Measurements from ENCODE around the gene FUT6. TPM values are rescaled to one million over a fixed set of nuclear protein-coding genes. Genes with fewer than 3 reads are reported as not detected.
"Not testable (repeated sequence)": the region's sequence is repeated elsewhere in the genome, so short reads cannot be mapped to it uniquely, and the experiment has no call there.

The FUT6 gene
- total RNA-seq, 1 donor from 2014 or later: not detected

DNA sequence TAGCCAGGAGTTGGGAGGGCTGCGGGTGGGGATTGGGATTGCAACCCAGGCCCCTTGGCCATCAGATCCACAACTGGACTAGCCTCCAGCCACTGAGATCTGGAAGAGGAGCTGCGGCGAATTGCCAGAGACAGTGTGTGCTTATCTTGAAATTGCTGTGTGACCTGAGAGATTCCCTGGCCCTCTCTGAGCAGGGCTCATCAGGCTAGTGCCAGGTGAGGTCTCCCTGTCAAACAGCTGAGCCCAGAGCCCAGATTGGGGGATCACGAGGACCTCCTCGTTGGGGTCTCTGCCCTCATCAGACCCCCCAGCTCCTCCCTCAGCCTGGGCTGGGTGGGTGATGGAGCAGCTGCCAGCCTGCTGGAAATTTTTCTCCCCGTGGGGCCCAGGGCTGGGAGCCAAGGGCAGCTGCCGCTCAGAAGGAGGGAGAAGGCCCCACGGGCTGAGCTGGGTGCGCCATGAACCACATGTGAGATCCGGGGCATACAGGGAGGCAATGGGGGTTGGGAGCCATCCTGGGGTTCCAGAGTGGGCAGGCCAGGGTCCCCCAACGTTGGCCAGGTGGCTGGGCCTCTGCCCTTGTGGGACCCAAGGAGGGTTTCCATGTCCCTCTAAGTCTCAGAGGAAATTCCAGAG lies 23.6 kb upstream of the FUT6 start:
- H3K9me3 Mint-ChIP-seq (ENCODE audit: low read depth): no peaks in the 10 kb centered on the region
- TF ChIP-seq, protein P1, sequence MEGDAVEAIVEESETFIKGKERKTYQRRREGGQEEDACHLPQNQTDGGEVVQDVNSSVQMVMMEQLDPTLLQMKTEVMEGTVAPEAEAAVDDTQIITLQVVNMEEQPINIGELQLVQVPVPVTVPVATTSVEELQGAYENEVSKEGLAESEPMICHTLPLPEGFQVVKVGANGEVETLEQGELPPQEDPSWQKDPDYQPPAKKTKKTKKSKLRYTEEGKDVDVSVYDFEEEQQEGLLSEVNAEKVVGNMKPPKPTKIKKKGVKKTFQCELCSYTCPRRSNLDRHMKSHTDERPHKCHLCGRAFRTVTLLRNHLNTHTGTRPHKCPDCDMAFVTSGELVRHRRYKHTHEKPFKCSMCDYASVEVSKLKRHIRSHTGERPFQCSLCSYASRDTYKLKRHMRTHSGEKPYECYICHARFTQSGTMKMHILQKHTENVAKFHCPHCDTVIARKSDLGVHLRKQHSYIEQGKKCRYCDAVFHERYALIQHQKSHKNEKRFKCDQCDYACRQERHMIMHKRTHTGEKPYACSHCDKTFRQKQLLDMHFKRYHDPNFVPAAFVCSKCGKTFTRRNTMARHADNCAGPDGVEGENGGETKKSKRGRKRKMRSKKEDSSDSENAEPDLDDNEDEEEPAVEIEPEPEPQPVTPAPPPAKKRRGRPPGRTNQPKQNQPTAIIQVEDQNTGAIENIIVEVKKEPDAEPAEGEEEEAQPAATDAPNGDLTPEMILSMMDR (IDR thresholded peaks at IDR 0.05; ENCODE audit: unreplicated experiment): no peak
- no peak overlapping the region for H3K4me3 Mint-ChIP-seq (ENCODE audit: low read depth)
- no peak for DNase-seq (ENCODE audit: low spot score, unreplicated experiment)
- H3K27ac Mint-ChIP-seq: no peak overlapping the region
- H3K36me3 Mint-ChIP-seq (ENCODE audit: insufficient read depth): no peaks in the 10 kb centered on the region
- H3K4me1 Mint-ChIP-seq (ENCODE audit: low read depth): no peaks in the 10 kb centered on the region
- peaks cover 22% of the 10 kb centered on the region for H3K27me3 Mint-ChIP-seq

DNA sequence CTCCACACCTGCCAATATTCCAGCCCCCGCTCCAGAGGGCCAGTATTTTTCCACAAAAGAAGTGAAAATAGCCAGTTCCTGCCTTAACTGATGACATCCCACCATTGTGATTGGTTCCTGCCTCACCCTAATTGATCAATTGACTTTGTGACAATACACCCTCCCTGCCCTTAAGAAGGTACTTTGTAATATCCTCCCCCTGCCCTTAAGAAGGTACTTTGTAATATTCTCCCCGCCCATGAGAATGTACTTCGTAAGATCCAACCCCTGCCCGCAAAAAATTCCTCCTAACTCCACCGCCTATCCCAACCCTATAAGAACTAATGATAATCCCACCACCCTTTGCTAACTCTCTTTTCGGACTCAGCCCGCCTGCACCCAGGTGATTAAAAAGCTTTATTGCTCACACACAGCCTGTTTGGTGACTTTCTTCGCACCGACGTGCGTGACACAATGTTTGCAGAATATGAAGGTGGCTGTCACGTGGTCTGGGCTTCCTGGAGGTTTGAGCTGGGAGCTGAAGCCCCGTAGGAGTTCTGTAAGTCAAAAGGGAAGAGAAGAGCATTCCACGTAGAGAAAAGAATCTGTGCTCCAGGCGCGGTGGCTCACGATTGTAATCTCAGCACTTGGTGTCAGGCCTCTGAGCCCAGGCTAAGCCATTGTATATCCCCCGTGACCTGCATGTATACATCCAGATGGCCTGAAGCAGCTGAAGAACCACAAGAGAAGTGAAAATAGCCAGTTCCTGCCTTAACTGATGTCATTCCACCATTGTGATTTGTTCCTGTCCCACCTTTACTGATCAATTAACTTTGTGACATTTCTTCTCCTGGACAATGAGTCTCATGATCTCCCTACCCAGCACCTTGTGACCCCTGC lies 17.9 kb upstream of the FUT6 start:
- no peak for DNase-seq (ENCODE audit: low spot score, unreplicated experiment)
- no peaks in the 10 kb centered on the region for H3K9me3 Mint-ChIP-seq (ENCODE audit: low read depth)
- H3K4me1 Mint-ChIP-seq (ENCODE audit: low read depth): no peaks in the 10 kb centered on the region
- no peaks in the 10 kb centered on the region for H3K36me3 Mint-ChIP-seq (ENCODE audit: insufficient read depth)
- TF ChIP-seq, protein P1 (IDR thresholded peaks at IDR 0.05; ENCODE audit: unreplicated experiment): no peak
- no peak overlapping the region for H3K27ac Mint-ChIP-seq
- no peak overlapping the region for H3K4me3 Mint-ChIP-seq (ENCODE audit: low read depth)
- H3K27me3 Mint-ChIP-seq: peaks cover 23% of the 10 kb centered on the region

- H3K4me3 Mint-ChIP-seq (ENCODE audit: low read depth); H3K9me3 Mint-ChIP-seq (ENCODE audit: low read depth); H3K27ac Mint-ChIP-seq; DNase-seq (ENCODE audit: low spot score, unreplicated experiment); H3K4me1 Mint-ChIP-seq (ENCODE audit: low read depth); H3K36me3 Mint-ChIP-seq (ENCODE audit: insufficient read depth): not testable (repeated sequence)
- H3K27me3 Mint-ChIP-seq: peaks cover 23% of the 10 kb centered on the region
Observed at GRCh38 chr19:5855151-5855550, 15.6 kb upstream of the FUT6 start.

- H3K27ac Mint-ChIP-seq; H3K9me3 Mint-ChIP-seq (ENCODE audit: low read depth); H3K4me3 Mint-ChIP-seq (ENCODE audit: low read depth); H3K36me3 Mint-ChIP-seq (ENCODE audit: insufficient read depth); DNase-seq (ENCODE audit: low spot score, unreplicated experiment); H3K4me1 Mint-ChIP-seq (ENCODE audit: low read depth): not testable (repeated sequence)
- peaks cover 20% of the 10 kb centered on the region for H3K27me3 Mint-ChIP-seq
Observed at GRCh38 chr19:5854121-5854520, 14.6 kb upstream of the FUT6 start.

DNA sequence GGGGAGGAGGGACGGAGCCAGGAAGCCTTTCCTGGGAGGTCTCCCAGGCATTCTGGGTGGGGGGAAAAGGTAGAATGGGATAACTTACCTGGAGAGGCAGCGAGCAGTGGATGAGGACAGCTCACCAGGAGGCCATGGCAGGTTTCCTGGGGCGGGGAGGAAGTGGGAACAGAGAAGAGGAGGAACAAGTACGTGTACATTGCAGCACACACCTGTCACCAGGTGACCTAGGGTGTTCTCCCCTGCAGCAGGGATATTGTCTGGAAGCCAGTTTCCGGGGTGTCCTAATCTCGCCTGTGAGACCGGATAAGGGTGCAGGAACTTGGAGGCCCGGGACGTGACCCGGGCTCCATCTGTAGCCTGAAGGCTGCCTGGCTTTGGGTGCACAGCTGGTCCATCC lies 11.8 kb upstream of the FUT6 start, which contains the start of gene FUT3:
Gene FUT3 (minus strand): TSS at position 148 of the 400 bp plus-strand sequence.
- Mint-ChIP-seq H3K4me1 (ENCODE audit: low read depth) (no peaks in the 10 kb centered on the region), H3K36me3 (ENCODE audit: insufficient read depth) (no peaks in the 10 kb centered on the region), H3K27ac (no peak within 1 kb of the TSS), H3K27me3 (peaks cover 20% of the 10 kb centered on the region), H3K9me3 (ENCODE audit: low read depth) (no peaks in the 10 kb centered on the region), H3K4me3 (ENCODE audit: low read depth) (no peak within 1 kb of the TSS)
- TF ChIP-seq, protein P1 (IDR thresholded peaks at IDR 0.05; ENCODE audit: unreplicated experiment): no peak
- DNase-seq (ENCODE audit: low spot score, unreplicated experiment): no peak

- H3K4me1 Mint-ChIP-seq (ENCODE audit: low read depth): no peaks in the 10 kb centered on the region
- TF ChIP-seq, protein P1 (IDR thresholded peaks at IDR 0.05; ENCODE audit: unreplicated experiment): no peak
- H3K9me3 Mint-ChIP-seq (ENCODE audit: low read depth): no peaks in the 10 kb centered on the region
- no peak for DNase-seq (ENCODE audit: low spot score, unreplicated experiment)
- no peak overlapping the region for H3K27ac Mint-ChIP-seq
- H3K36me3 Mint-ChIP-seq (ENCODE audit: insufficient read depth): no peaks in the 10 kb centered on the region
- H3K27me3 Mint-ChIP-seq: peaks cover 20% of the 10 kb centered on the region
- H3K4me3 Mint-ChIP-seq (ENCODE audit: low read depth): no peak overlapping the region
Observed at GRCh38 chr19:5850743-5851293, 11.3 kb upstream of the FUT6 start.

All from progenitor cell of endocrine pancreas (in vitro differentiated cells).